NT2/D1 (cell line): Measurements from ENCODE around the gene KREMEN1.

ENCODE experiments used
- YY1 ChIP-seq: IDR thresholded peaks from 2 replicates; pipeline ENCODE4 v1.6.1; 2011; ENCODE audit not compliant: insufficient read length, insufficient read depth
- ZNF274 ChIP-seq: IDR thresholded peaks from 2 replicates; pipeline ENCODE4 v1.6.1; 2011; ENCODE audit warnings: mild to moderate bottlenecking, low read depth, low read length

GRCh38 chr22:29053048-29053702, 19.7 kb upstream of the KREMEN1 start:
- TF ChIP-seq YY1 (no peak), ZNF274 (no peak)
